Body of pancreas (tissue), 4 donors: Measurements from ENCODE around the gene EPHB2. TPM values are rescaled to one million over a fixed set of nuclear protein-coding genes. Genes with fewer than 3 reads are reported as not detected.

Experiments
- ATAC-seq: fragments of 150-250 bp; one replicate; pipeline ENCODE4 v1.9.1; 2016
- DNase-seq, 4 donors: peaks; one replicate each; pipeline ENCODE4 v3.0.0-alpha.2; 2019
- H3K27ac ChIP-seq, 4 donors: fragments of 200-600 bp; sonication (generic); 1 replicate in 3 of 4; 2 replicates in 1 of 4; pipeline versions ENCODE4 v1.5.1 to v1.6.1; 2016 to 2019; ENCODE audit warnings: mild to moderate bottlenecking in 1 of 4, mixed read lengths in 1 of 4, moderate library complexity in 1 of 4
- H3K27me3 ChIP-seq, 2 donors: fragments of 200-600 bp; sonication (generic); one replicate each; pipeline ENCODE4 v1.6.0; 2016; ENCODE audit warnings: mild to moderate bottlenecking in 1 of 2
- H3K36me3 ChIP-seq, 2 donors: fragments of 200-600 bp; sonication (generic); replicated peaks in 1 of 2; 2 replicates each; pipeline ENCODE4 v1.5.1; 2016; ENCODE audit warnings: low read depth in 2 of 2; ENCODE audit not compliant: insufficient read depth in 1 of 2
- H3K4me1 ChIP-seq: fragments of 200-600 bp; sonication (generic); one replicate; pipeline ENCODE4 v1.6.0; 2016
- H3K4me3 ChIP-seq, 2 donors: fragments of 200-600 bp; sonication (generic); 1 replicate in 1 of 2; 2 replicates in 1 of 2; pipeline ENCODE4 v1.5.1; 2016 to 2019
- H3K9me3 ChIP-seq, 3 donors: fragments of 200-600 bp; sonication (generic); 1 replicate in 2 of 3; 2 replicates in 1 of 3; pipeline ENCODE4 v1.5.1; 2016
- POLR2A ChIP-seq, 3 donors: fragments of 450-650 bp; IDR thresholded peaks; one replicate each; pipeline ENCODE4 v1.6.1; 2016; ENCODE audit warnings: antibody characterized with exemption in 3 of 3, mild to moderate bottlenecking in 2 of 3
- WGBS, 2 donors: methylation state at CpG; one replicate each; pipeline ENCODE4 v1.1.5; 2017; 5-methylcytosine and 5-hydroxymethylcytosine counted together
- intact Hi-C: fragments of 100-400 bp; cut with DNase I; formaldehyde crosslinking; loops from one replicate; pipeline ENCODE4 v1.15.1; 2023
- total RNA-seq, 2 donors: library from RNA; depleted of rRNA; stranded (reverse); fragments of >200 nt; gene quantifications; one replicate each; pipeline ENCODE4 v1.1.0, GENCODE V29; 2016
- TF ChIP-seq, protein P1 (sequence below), 7 experiments: fragments of 450-650 bp in 4 of 7; fragments of 200-600 bp in 3 of 7; sonication (generic) in 3 of 7; IDR thresholded peaks; one replicate each; pipeline ENCODE4 v1.5.1; 2016 to 2019; ENCODE audit warnings: antibody characterized with exemption in 7 of 7

The EPHB2 gene
- total RNA-seq, 2 donors from 2014 or later, result 2.9 to 7.9 TPM

DNA sequence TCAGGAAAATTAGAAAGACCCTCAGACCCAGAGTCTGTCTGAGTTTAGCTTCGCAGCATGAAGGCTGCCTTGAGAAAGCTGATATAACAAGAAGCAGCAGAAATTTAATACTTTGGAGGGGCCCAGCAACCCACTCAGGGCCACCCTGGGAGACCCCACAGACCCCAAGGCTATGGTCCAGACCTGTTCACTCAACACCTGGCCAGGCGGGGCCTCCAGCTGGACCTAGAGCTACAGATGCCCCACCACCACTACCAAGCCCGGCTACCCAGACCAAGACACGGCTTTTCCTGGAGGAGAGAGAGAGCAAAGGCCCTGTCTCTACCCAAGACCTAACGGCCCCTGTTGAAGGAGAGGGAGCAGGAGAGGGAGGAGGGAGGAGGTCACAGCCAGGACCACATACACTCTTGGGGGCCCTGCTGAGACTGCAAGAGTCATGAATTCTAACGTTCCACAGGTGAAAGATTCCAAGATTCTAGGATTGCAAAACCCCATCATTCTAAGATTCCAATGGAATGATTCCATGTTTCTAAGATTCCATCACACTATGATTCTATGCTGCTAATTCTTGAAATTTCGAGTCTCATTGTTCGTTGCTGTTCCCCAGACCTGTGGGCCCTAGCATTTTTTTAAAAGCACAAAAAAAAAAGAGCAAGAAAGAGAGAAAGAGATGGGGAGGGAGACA lies 208.8 kb downstream of the EPHB2 start:
- ATAC-seq, result no peak
- no peak overlapping the region for H3K27ac ChIP-seq
- TF ChIP-seq, protein P1, sequence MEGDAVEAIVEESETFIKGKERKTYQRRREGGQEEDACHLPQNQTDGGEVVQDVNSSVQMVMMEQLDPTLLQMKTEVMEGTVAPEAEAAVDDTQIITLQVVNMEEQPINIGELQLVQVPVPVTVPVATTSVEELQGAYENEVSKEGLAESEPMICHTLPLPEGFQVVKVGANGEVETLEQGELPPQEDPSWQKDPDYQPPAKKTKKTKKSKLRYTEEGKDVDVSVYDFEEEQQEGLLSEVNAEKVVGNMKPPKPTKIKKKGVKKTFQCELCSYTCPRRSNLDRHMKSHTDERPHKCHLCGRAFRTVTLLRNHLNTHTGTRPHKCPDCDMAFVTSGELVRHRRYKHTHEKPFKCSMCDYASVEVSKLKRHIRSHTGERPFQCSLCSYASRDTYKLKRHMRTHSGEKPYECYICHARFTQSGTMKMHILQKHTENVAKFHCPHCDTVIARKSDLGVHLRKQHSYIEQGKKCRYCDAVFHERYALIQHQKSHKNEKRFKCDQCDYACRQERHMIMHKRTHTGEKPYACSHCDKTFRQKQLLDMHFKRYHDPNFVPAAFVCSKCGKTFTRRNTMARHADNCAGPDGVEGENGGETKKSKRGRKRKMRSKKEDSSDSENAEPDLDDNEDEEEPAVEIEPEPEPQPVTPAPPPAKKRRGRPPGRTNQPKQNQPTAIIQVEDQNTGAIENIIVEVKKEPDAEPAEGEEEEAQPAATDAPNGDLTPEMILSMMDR (IDR thresholded peaks at IDR 0.05), result no peak
- no peak for TF ChIP-seq POLR2A (IDR thresholded peaks at IDR 0.05)
- no peaks in the 10 kb centered on the region for H3K36me3 ChIP-seq
- intact Hi-C loops, result no loop called here
- DNase-seq, result no peak
- no peaks in the 10 kb centered on the region for H3K9me3 ChIP-seq
- H3K4me1 ChIP-seq, result no peaks in the 10 kb centered on the region
- no peak overlapping the region for H3K4me3 ChIP-seq
- WGBS, 2 donors, result 66 to 78% methylated on average over 8 of the region's 8 CpGs
- H3K27me3 ChIP-seq, result no peaks in the 10 kb centered on the region

DNA sequence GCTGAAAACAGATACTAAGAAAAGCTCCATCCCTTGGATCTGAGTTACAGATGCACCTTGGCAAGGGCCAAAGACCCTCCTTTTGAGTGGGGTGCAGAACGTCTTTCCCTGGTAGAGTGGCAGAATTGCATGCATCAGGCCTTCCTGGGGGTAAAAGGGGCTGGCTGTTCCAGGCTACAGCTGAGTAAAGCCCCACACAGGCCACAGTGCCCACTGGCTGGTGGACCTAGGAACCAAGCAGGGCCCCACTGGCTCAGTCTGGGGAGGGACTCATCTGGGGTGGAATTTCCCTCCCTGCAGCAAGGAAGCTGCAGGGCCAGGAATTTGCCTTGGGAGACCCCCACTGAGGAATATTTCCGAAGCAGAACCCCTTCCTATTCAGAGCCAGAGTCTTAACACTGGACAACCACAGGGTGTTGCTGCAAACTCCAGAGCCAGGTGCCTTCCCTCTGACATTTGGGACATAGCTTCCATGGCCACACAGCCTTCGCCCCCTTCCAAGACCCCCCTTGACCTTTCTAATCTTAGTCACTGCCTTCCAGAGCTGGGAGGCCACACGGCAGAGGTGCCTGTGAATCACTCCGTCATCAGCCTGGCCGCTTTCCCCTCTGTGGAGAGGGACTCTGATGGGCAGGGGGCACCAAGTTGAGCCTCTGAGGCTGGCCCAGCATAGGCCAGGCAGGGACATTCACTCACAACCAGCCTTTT lies 209.5 kb downstream of the EPHB2 start:
- H3K4me3 ChIP-seq, result no peak overlapping the region
- 74 to 76% methylated on average over 4 to 6 of the region's 6 CpGs for WGBS, 2 donors
- no peaks in the 10 kb centered on the region for H3K36me3 ChIP-seq
- DNase-seq (no peak), ATAC-seq (no peak)
- no peak overlapping the region for H3K27ac ChIP-seq
- TF ChIP-seq POLR2A (IDR thresholded peaks at IDR 0.05), result no peak
- TF ChIP-seq, protein P1 (IDR thresholded peaks at IDR 0.05), result no peak
- intact Hi-C loops, result no loop called here
- H3K4me1 ChIP-seq, result no peaks in the 10 kb centered on the region
- no peaks in the 10 kb centered on the region for H3K9me3 ChIP-seq
- no peaks in the 10 kb centered on the region for H3K27me3 ChIP-seq

DNA sequence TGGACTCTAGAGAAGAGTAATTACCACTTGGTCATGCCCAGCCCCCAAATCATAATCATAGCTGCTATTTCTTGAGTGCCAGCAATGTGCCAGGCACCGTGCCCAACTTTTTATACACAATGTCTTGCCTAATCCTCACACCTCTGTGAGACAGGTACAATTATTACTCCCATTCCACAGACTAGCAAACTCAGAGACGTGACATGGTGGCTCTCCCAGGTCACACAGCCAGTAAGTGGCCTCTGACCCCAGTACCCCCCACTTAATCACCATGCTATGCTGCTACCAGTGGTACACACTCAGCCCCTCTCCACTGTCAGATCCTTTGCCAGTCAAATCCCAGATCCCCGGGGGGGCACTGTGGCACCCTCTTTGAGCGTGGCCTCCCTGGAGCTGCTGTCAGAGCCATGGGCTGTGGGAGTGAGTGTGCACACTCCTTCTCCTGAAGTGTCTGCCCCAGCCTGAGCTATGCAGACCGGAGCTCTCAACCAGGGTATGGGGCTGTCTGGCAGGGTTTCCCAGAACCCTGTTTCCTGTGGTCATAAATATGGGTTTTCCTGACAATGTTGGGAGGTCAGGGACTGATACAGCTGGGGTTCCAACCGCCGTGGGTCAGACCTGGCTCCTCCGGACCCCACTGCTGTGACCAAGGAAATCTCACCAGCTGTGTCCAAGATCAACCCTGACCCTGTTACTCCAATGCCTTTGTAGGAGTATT lies 210.3 kb downstream of the EPHB2 start:
- Histone ChIP-seq H3K27me3 (no peaks in the 10 kb centered on the region), H3K4me3 (no peak overlapping the region), H3K9me3 (no peaks in the 10 kb centered on the region), H3K27ac (no peak overlapping the region), H3K4me1 (no peaks in the 10 kb centered on the region), H3K36me3 (no peaks in the 10 kb centered on the region)
- intact Hi-C loops, result no loop called here
- 64 to 68% methylated on average over 5 to 8 of the region's 8 CpGs for WGBS, 2 donors
- DNase-seq, result peak in 2 of 4 donors; percentile 22 to 38
- no peak for TF ChIP-seq POLR2A (IDR thresholded peaks at IDR 0.05)
- TF ChIP-seq, protein P1 (IDR thresholded peaks at IDR 0.05), result no peak
- ATAC-seq, result no peak

DNA sequence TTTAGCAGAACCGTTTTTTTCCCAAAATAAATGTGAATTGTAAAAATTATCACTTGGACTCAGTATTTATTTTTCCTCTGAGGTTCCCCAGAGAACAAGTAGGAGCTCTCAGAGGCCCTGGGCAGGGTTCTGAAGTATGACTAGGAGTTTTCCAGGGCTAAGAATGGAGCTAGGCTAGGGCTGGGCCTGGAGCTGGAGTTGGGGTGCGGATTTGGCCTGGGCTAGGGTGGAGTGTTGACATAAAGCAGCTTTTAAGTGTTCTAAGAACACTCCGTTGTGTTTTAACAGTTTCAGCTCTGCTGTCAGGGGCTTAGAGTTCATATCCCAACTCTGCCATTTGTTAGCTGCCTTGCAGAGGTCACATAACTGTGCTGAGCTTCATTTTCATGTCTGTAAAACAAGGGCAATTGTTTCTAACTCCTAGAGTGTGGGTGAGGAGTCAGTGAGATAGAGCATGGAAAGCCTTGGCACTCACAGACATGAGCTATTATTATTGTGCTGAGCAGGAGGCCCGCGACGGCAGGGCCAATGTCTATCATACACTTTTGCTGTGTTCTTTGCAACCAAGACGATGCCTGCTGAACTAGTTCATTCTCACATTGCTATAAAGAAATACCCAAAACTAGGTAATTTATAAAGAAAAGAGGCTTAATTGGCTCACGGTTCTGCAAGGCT lies 210.9 kb downstream of the EPHB2 start:
- no peak for TF ChIP-seq POLR2A (IDR thresholded peaks at IDR 0.05)
- TF ChIP-seq, protein P1 (IDR thresholded peaks at IDR 0.05), result no peak
- intact Hi-C loops, result no loop called here
- no peak for DNase-seq

More for the DNA sequence above, 210.9 kb downstream of the EPHB2 start:
- H3K36me3 ChIP-seq, result no peaks in the 10 kb centered on the region
- 80 to 84% methylated on average over 8 of the region's 8 CpGs for WGBS, 2 donors
- no peaks in the 10 kb centered on the region for H3K9me3 ChIP-seq
- no peak for ATAC-seq
- no peak overlapping the region for H3K4me3 ChIP-seq
- no peak overlapping the region for H3K27ac ChIP-seq
- H3K4me1 ChIP-seq, result no peaks in the 10 kb centered on the region
- H3K27me3 ChIP-seq, result no peaks in the 10 kb centered on the region
